Fibroblast of skin of left biceps (primary cell): ENCODE measurements around the gene MAP1LC3A.
A peak's percentile ranks its signal among the peaks of the same experiment; 100 is the strongest.
"Not testable (repeated sequence)": the region's sequence is repeated elsewhere in the genome, so short reads cannot be mapped to it uniquely, and the experiment has no call there.

Source experiments
- DNase-seq, 2 experiments: peaks; one replicate each; pipeline ENCODE4 v3.0.0-alpha.2; 2013; ENCODE audit warnings: low read depth in 2 of 2

MAP1LC3A gene

DNA sequence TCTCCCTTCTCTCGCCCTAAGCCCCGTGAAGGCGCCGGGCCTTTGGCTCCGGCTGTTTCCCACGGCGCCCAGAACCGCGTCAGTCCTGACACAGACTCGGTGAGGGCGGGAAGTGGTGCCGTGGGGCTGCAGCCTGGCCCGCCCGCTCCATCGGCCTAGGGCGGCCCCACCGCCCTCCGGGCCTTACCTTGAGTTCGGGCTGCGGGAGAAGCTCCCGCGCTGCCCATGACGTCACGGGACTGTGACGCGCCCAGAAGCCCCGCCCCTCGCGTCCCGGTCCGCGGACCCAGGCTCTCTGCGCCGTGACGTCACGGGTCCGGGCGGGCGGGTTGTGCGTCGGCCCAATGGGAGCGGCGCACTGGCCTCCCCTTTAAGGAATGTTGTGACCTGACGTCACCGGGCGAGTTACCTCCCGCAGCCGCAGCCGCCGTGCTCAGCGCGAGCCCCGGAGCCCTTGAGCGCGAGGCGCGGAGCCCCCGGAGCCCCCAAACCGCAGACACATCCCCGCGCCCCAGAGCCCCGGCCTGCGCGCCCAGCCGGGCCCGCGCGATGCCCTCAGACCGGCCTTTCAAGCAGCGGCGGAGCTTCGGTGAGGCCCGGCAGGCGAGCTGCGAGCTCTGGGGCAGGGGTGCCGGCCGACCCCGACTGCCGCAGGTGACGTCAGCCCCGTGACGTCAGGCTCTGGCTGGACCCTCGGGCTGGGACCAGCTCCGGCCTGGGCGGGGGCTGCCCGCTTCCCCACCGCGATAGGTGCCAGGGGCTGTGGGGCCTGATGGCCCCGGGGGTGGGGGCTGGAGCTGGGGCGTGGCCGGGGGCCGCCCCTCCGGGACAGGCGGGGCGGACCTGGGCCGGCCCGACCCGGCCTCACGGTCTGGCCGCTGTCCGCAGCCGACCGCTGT lies at the start of gene MAP1LC3A:
MAP1LC3A (plus strand) TSS at position 399 of the 899 bp plus-strand sequence; CDS start at position 550, 151 bp downstream.
- peak; percentile 90 to 93 for DNase-seq

DNA sequence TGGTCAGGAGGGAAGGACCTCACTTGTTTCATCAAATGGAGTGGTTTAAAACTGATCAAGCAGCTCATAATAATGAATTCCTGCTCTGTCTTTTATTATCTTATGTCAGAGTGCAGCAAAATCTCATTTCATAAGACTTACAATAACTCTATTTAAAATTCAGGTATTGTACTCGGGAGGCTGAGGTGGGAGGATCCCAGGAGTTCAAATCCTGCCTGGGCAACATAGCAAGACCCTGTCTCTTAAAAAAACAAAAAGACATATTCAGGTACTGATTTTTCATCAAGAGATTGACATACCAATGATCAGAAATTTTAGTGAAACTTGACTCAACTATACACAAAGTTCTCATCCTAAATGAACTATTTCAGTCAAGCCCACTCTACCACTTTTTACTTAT lies 47.9 kb upstream of the MAP1LC3A start:
- no peak for DNase-seq

DNA sequence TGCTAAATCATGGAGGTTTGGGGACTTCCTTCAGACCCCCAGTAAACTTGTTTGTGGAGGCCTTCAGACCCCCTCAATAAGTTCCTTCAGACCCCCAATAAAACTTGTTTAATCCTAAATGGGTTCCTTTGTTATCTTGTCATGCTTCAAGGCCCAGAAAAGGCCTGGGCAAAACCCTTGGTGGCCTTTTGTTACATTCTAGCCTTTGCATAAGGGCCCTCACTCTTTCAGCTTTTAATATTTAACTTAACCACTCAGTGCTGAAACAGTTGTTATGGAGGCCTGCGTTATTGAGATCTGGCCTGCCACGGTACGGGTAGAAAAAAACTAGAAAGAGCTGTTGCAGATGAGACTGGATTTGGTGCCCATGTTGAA lies 46.6 kb upstream of the MAP1LC3A start:
- no peak for DNase-seq

DNA sequence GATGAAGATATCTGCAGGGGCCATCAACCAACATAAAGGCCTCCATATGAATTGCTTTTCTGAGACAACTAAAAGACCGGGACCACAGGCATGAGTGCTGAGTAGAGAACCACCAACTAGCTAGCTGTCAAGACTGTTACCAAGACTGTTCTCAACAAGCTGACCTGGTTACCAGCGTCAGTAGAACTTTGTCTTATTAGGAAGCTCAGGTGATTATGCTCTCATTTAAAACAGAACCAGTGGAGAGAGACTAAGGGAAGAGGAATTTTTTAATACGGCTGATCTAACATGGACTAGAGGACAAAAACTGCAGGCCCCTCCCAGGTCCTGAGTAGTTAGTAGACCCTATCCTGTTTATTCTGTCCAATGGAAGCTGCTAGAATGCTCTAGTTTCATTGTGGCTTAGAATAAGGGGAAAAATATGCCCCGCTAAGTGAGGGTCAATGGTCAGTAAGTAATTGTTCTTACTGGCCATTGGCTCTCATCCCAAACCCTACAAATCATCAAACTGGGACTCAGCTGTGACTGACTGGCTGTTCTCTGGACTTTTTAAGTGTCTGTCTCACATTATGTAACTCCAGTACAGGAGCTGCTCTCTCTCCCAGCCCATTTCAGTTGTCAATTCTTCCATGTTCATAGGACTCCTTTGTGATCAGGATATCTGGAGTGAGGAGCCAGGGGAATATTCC lies 46.1 kb upstream of the MAP1LC3A start:
- DNase-seq, result no peak

DNA sequence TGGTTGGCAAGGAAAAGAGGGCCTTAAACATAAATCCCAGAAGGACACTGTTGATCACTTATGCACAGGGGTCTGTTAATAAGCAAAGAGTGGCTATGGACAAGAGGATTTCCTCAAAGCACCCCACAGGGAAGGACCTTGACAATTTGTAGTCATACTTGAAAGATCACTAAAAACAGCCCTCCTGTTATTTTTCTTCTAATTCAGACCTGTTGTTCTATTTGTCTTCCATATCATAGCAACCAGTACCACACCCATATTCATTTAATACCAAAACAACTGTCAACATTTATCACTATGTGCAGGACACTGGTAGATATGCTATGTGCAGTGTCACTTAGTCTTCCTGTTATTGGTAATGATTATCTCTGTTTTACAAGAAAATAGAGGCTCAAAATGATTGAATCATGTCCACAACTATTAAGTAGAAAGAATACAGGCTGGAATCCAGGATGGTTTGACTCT lies 45.5 kb upstream of the MAP1LC3A start:
- DNase-seq, result no peak

- DNase-seq, result not testable (repeated sequence)
Observed at GRCh38 chr20:34514034-34514433, 44.5 kb upstream of the MAP1LC3A start.

- DNase-seq, result no peak
Observed at GRCh38 chr20:34514897-34515483, 43.5 kb upstream of the MAP1LC3A start.

- DNase-seq, result no peak
Observed at GRCh38 chr20:34515484-34516246, 42.9 kb upstream of the MAP1LC3A start.

DNA sequence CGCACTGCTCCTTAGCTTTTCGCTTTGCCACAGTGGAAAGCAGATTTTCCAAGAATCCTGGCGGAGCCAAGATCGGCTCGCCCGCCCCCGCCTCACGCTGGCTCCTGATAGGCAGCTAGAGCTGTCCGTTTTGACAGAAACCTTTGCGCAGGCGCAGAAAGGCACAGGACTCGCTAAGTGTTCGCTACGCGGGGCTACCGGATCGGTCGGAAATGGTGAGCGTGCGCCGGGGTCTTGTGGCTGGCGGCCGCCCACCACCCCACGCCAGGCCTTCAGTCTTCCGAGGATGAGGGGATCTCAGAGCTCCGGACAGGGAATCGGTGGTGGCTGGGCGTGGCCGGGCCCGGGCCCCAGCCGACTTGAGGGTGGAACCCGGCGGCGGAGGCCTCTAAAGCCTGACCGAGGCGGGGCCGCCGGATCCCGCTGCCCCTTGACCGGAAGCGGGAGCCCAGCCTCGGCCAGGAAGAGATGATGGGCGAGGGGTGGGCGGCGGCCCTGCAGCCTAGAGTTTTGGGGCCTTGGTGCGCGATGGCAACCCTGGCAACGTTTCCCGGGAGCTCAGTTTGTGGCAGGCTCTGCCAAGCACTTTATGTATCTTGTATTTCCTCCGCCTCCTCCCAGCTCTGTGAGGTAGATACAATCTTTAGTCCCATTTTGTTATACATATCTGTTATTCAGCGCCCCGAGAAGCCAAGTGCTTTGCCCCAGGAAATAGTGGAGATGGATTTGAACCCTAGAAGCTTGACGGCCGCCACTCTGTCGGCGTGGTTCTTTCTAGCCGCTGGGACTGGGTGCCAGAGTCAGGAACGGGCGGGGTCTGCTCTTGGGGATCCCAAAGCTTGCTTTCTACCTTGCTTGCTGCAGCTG lies 42.0 kb upstream of the MAP1LC3A start, which contains the start of gene DYNLRB1:
DYNLRB1 (plus strand) TSS at position 176 of the 867 bp plus-strand sequence; CDS start at position 213, 37 bp downstream.
- peak; percentile 91 to 93 for DNase-seq

DNA sequence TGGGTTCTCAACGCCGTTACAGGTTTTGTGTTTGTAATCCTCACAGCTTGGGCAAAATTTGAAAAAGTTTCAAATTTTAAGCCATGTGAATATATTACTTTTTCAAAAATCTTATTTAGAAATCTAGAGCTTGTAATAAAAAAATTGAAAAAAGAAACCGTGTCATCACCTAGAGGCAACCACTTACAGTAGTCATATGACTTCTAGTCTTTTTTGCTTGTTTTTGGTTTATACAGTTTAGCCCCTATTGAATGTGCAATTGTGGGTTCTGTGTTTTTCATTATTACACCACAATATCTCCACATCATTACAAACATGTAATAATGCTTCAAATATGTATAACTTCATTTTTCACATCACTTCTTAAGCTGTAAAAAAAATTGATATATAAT lies 41.4 kb upstream of the MAP1LC3A start:
- no peak for DNase-seq

DNA sequence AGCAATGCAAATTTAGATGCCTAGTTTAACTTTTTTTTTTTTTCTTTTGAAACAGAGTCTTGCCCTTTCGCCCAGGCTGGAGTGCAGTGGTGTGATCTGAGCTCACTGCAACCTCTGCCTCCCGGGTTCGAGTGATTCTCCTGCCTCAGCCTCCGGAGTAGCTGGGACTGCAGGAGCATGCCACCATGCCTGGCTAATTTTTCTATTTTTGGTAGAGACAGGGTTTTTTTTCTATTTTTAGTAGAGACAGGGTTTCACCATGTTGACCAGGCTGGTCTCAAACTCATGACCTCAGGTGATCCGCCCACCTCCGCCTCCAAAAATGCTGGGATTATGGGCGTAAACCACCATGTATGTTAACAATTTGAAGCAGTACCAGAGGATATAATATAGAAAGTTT lies 39.7 kb upstream of the MAP1LC3A start:
- not testable (repeated sequence) for DNase-seq

DNA sequence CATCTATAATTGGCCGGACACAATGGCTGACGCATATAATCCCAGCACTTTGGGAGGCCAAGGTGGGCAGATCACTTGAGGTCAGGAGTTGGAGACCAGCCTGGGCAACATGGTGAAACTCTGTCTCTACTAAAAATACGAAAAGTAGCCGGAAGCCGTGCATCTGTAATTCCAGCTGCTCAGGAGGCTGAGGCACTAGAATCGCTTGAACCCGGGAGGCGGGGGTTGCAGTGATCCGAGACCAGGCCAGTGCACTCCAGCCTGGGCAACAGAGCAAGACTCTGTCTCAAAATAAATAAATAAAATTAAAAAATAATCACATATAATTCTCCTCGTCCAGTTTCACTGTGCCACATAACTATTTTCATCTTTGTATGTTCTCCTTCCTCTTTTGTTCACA lies 38.7 kb upstream of the MAP1LC3A start:
- not testable (repeated sequence) for DNase-seq

DNA sequence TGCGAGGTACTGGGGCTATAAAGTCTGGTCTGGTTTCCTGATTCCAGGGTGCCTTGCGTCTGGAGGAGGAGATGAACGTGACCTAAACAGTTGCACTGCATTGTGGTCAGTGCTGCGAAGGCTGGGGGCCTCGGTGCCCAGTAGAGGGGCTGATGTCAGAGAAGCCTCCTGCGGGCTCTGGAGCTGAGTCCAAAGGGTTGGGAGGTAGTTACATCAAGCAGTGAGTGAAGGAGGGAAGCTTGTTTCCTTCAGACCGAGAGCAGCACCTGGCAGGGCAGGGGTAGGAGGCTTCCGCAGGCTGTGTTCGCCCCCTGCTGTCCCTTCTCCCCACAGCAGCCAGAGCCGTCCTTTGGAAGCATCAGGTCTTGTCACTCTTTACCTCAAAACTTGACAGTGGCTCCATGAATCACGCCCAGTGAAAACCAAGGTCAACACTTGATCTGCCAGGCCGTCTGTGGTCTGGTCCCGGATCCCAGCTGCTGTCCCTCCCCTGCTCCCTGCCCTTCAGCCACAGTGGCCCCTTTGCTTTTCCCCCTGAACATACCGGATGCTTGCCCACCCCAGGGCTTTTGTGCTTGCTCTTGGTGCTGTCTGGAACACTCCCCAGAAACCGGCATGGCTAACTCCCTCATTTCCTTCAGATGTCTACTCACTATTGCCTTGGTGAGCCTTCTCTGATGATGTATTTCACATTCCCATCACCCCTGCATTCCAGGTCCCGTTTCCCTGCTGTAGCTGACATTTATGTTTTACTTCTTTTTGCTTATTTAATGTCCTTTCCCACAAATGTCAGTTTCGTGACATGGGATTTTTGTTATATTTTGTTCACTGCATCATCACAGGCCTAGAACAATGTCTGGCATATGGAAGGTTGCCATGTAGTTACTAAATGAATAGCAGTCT lies 35.3 kb upstream of the MAP1LC3A start:
- no peak for DNase-seq

- DNase-seq, result no peak
Observed at GRCh38 chr20:34524426-34524825, 34.1 kb upstream of the MAP1LC3A start.

GRCh38 chr20:34525342-34525708 lies 33.2 kb upstream of the MAP1LC3A start:
- no peak for DNase-seq

DNA sequence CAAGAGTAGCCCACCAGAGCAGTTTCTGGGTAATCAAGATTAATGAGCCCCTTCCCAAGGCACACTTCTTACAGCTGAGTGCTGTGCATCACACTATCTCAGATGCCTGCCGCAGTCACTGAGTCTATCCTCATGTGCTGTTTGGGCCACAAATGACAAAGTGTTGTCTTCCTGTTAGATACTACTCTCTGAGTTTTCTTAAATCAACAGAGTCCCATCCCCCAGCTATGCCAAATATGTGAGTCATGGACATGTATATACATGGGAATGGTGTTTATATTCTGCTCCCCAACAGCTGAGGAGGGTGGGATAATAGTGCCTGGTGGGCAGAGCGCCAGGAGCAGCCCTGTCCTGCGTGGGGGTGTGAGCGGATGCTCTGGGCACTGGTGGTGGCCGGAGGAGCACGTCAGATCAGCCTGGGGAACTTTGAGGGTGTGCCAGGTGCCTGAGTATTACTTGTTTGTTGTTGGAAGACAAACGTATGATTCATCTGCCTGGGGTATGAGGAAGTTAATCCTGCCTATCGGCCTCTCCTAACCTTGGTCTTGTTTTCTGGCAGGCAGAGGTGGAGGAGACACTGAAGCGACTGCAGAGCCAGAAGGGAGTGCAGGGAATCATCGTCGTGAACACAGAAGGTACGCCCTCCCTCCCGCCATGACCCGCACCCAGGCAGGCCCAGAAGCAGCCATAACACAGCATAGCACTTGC lies 32.7 kb upstream of the MAP1LC3A start:
- DNase-seq, result peak; percentile 76 to 77

GRCh38 chr20:34526466-34526865 lies 32.1 kb upstream of the MAP1LC3A start:
- DNase-seq, result no peak

DNA sequence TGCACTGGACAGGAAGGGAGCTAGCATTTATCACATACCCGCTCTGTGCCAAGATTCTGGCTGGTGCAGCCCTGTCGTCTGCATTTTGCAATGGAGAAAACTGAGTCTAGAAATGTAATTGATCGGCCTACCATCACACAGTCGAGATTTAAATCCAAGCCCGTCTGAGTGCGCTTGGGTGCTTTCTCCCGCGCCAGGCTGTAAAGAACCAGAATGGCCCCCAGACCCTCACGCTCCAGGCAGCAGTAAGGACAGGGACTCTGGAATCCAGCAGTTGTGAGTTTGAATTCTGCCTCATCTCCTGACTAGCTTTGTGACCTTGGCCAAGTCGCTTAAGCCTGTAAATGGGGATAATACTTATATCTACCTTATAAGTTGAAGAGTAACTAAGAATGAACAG lies 31.5 kb upstream of the MAP1LC3A start:
- DNase-seq, result no peak

- DNase-seq, result no peak
Observed at GRCh38 chr20:34528921-34529297, 29.6 kb upstream of the MAP1LC3A start.
